Mesenchymal stem cell (in vitro differentiated cells and primary cell): ENCODE data around the gene ACSM4.

Experiments used
- DNase-seq: peaks from one replicate; pipeline ENCODE4 v3.0.0-alpha.2; 2013
- H2AFZ ChIP-seq: one replicate; pipeline ENCODE4 v1.6.1; 2013; ENCODE audit warnings: low read depth, mild to moderate bottlenecking, control low read depth, inconsistent platforms, low read length, moderate library complexity
- H2AK5ac ChIP-seq: 2 replicates; pipeline ENCODE4 v1.6.1; 2013; ENCODE audit warnings: low read length, moderate library complexity, mild to moderate bottlenecking, inconsistent platforms; ENCODE audit not compliant: severe bottlenecking
- H2BK120ac ChIP-seq: one replicate; pipeline ENCODE4 v1.6.1; 2013; ENCODE audit warnings: low read depth, mild to moderate bottlenecking, inconsistent platforms, low read length, moderate library complexity
- H2BK12ac ChIP-seq, 2 experiments: one replicate each; pipeline ENCODE4 v1.6.1; 2013; ENCODE audit warnings: inconsistent platforms in 2 of 2, low read length in 2 of 2, mild to moderate bottlenecking in 2 of 2, moderate library complexity in 2 of 2, control low read depth in 1 of 2
- H2BK15ac ChIP-seq: one replicate; pipeline ENCODE4 v1.6.1; 2013; ENCODE audit warnings: mild to moderate bottlenecking, low read depth, inconsistent platforms; ENCODE audit not compliant: poor library complexity, severe bottlenecking
- H2BK5ac ChIP-seq: 2 replicates; pipeline ENCODE4 v1.6.1; 2013; ENCODE audit warnings: low read depth, mild to moderate bottlenecking, low read length, control low read depth, inconsistent platforms; ENCODE audit not compliant: poor library complexity, severe bottlenecking
- H3K14ac ChIP-seq, 2 experiments: one replicate each; pipeline ENCODE4 v1.6.1; 2013; ENCODE audit warnings: inconsistent platforms in 2 of 2, low read length in 2 of 2, control low read depth in 1 of 2, mild to moderate bottlenecking in 1 of 2, moderate library complexity in 1 of 2
- H3K18ac ChIP-seq, 2 experiments: one replicate each; pipeline ENCODE4 v1.6.1; 2013; ENCODE audit warnings: inconsistent platforms in 2 of 2, low read length in 2 of 2, control low read depth in 1 of 2, low read depth in 1 of 2, mild to moderate bottlenecking in 1 of 2
- H3K23ac ChIP-seq, 2 experiments: one replicate each; pipeline ENCODE4 v1.6.1; 2013; ENCODE audit warnings: inconsistent platforms in 2 of 2, low read length in 2 of 2, mild to moderate bottlenecking in 2 of 2, moderate library complexity in 2 of 2, control low read depth in 1 of 2
- H3K27ac ChIP-seq: 2 replicates; pipeline ENCODE4 v1.5.1; 2013; ENCODE audit warnings: mild to moderate bottlenecking, moderate library complexity, low read length, control low read depth, inconsistent platforms; ENCODE audit not compliant: poor library complexity, severe bottlenecking
- H3K27me3 ChIP-seq, 2 experiments: 2 replicates each; pipeline versions ENCODE4 v1.6.1 to v1.7.0; 2013; ENCODE audit warnings: low read length in 2 of 2, mild to moderate bottlenecking in 2 of 2, moderate library complexity in 2 of 2, control low read depth in 1 of 2, inconsistent platforms in 1 of 2; ENCODE audit not compliant: control insufficient read depth in 1 of 2, insufficient read depth in 1 of 2
- H3K36me3 ChIP-seq, 2 experiments: 2 replicates each; pipeline versions ENCODE4 v1.6.1 to v1.7.0; 2013; ENCODE audit warnings: low read length in 2 of 2, control low read depth in 1 of 2, inconsistent platforms in 1 of 2, low read depth in 1 of 2, mild to moderate bottlenecking in 1 of 2; ENCODE audit not compliant: insufficient read depth in 2 of 2, control insufficient read depth in 1 of 2
- H3K4ac ChIP-seq, 2 experiments: one replicate each; pipeline ENCODE4 v1.6.1; 2013; ENCODE audit warnings: inconsistent platforms in 2 of 2, low read length in 2 of 2, mild to moderate bottlenecking in 2 of 2, moderate library complexity in 2 of 2, control low read depth in 1 of 2, low read depth in 1 of 2
- H3K4me1 ChIP-seq: 2 replicates; pipeline ENCODE4 v1.6.1; 2013; ENCODE audit warnings: low read depth, low read length, control low read depth; ENCODE audit not compliant: control insufficient read depth, insufficient read depth
- H3K4me2 ChIP-seq: 2 replicates; pipeline ENCODE4 v1.6.1; 2013; ENCODE audit warnings: low read length, mild to moderate bottlenecking, inconsistent platforms; ENCODE audit not compliant: poor library complexity, severe bottlenecking
- H3K4me3 ChIP-seq, 2 experiments: 2 replicates each; pipeline versions ENCODE4 v1.5.1 to v1.7.0; 2013; ENCODE audit warnings: low read length in 2 of 2, mild to moderate bottlenecking in 2 of 2, control low read depth in 1 of 2, low read depth in 1 of 2; ENCODE audit not compliant: insufficient read depth in 1 of 2
- H3K79me1 ChIP-seq: replicated peaks from 2 replicates; pipeline ENCODE4 v1.6.1; 2013; ENCODE audit warnings: mild to moderate bottlenecking, control low read depth, low read length, inconsistent platforms; ENCODE audit not compliant: poor library complexity, severe bottlenecking
- H3K9ac ChIP-seq: 2 replicates; pipeline ENCODE4 v1.7.0; 2013; ENCODE audit warnings: mild to moderate bottlenecking, low read length, moderate library complexity
- H3K9me3 ChIP-seq: 2 replicates; pipeline ENCODE4 v1.7.0; 2013; ENCODE audit warnings: mild to moderate bottlenecking, low read length; ENCODE audit not compliant: control insufficient read depth
- H4K8ac ChIP-seq: one replicate; pipeline ENCODE4 v1.6.1; 2013; ENCODE audit warnings: inconsistent platforms, mild to moderate bottlenecking, low read length, moderate library complexity
- H4K91ac ChIP-seq: one replicate; pipeline ENCODE4 v1.6.1; 2013; ENCODE audit warnings: mild to moderate bottlenecking, low read length, inconsistent platforms
- WGBS: methylation state at CpG from one replicate; pipeline ENCODE4 v1.1.7; 2013; ENCODE audit warnings: mixed read lengths; 5-methylcytosine and 5-hydroxymethylcytosine counted together

ACSM4 gene

DNA sequence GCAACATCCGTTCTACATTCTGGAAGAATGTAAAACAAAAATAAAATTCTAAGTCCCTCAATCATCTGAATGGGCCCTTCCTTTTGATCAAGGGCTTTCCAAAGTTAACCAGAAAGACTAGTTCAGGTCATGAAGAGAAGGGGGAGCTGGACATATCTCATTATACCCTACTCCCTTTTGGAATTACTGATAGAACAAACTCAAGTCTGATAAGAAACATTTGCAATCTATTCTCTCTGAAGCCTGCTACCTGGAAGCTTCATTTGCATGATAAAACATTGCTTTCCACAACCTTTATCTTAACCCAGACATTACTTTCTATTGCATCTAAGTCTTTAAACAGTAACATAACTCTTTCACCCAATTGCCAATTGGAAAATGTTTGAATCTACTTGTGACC is 8.3 kb upstream of the ACSM4 start:
- Histone ChIP-seq H4K91ac (no peak overlapping the region), H3K14ac (no peak overlapping the region), H3K4ac (no peak overlapping the region), H3K4me3 (no peak overlapping the region), H3K4me2 (no peak overlapping the region), H3K4me1 (no peaks in the 10 kb centered on the region), H3K27ac (no peak overlapping the region), H4K8ac (no peak overlapping the region), H3K9me3 (peaks cover 6% of the 10 kb centered on the region), H2BK120ac (no peak overlapping the region), H2BK12ac (no peak overlapping the region), H3K79me1 (no peaks in the 10 kb centered on the region), H2BK15ac (no peak overlapping the region), H2AFZ (no peak overlapping the region), H3K36me3 (no peaks in the 10 kb centered on the region), H3K9ac (no peak overlapping the region), H3K27me3 (peaks cover 0 to 3% of the 10 kb centered on the region in 2 experiments), H3K18ac (no peak overlapping the region), H2BK5ac (no peak overlapping the region), H2AK5ac (no peak overlapping the region), H3K23ac (no peak overlapping the region)
- no peak for DNase-seq
- WGBS, result 80% methylated on average over 1 of the region's 1 CpG

DNA sequence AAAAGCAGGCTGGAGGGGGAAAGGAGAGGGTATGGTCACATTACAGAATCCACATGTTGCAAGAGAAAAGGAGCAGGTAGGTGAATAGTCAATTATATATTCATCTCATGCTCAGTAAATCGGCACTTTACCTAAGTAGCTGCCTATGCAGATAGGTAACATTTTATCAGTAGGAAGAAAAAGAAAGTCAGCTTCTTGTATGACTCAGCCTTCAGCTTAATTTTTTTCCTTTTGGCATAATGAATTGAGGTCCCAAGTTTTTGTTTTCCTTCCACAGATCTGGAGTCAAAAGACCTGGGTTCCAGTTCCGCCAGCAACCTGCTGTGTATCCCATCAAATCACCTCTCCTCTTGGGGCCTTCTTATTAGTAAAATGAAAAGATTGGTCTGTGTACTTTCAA is 6.0 kb upstream of the ACSM4 start:
- Histone ChIP-seq H2AFZ (no peak overlapping the region), H3K14ac (no peak overlapping the region), H2BK120ac (no peak overlapping the region), H3K4me2 (no peak overlapping the region), H3K23ac (no peak overlapping the region), H3K4ac (no peak overlapping the region), H4K8ac (no peak overlapping the region), H2BK15ac (no peak overlapping the region), H3K27ac (no peak overlapping the region), H3K9ac (no peak overlapping the region), H3K18ac (no peak overlapping the region), H3K79me1 (no peaks in the 10 kb centered on the region), H4K91ac (no peak overlapping the region), H2AK5ac (no peak overlapping the region), H2BK5ac (no peak overlapping the region), H3K4me1 (no peaks in the 10 kb centered on the region), H3K27me3 (peaks cover 0 to 3% of the 10 kb centered on the region in 2 experiments), H2BK12ac (no peak overlapping the region), H3K9me3 (no peaks in the 10 kb centered on the region), H3K4me3 (no peak overlapping the region), H3K36me3 (no peaks in the 10 kb centered on the region)
- no peak for DNase-seq
- 86% methylated on average over 1 of the region's 2 CpGs for WGBS

DNA sequence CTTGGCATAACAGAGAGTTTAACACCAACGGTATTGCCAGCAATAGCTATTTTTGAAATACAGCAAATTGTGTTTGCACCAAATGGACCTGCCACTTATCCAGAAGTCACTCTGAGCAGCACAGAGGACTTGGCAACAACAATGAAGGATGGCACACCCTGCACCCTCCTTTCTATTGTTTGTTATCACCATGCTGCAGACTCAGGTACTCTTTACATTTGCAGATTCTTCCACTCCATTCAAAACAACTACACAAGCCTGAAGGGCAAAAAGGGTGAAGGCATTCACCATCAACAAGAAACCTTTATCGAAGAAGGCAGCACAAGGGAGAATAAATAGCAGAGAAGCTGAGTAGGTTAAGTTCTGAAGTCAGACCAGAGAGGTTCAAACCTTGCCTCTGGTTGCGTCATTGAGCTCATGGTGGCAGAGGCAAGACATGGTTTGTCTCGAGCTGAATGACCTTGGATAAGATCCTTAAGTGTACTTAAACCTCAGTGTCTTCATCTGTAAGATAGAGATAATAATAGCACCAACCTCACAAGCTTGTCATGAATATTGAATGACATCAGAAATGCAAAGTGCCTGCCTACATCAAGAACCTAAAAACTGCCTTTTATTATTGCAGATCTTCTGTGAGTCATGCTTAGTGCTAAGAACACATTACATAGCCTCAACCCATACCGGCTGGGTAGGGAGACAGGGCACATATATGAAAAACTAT is 1.4 kb upstream of the ACSM4 start:
- Histone ChIP-seq H3K4me2 (no peak overlapping the region), H3K79me1 (no peaks in the 10 kb centered on the region)
- no peak for DNase-seq

DNA sequence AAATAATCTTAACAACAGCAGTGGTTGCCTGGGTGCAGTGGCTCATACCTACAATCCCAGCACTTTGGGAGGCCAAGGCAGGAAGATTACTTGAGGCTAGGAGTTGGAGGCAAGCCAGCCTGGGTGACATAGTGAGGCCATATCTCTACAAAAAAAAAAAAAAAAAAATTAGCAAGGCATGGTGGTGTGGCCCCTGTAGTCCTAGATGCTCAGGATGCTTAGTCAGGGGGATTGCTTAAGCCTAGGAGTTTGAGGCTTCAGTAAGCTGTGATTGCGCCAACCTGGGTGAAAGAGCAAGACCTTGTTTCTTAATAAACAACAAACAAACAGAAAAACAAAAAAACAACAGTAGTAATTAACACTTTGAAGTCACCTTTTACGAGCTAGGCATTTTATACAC is 642 bp upstream of the ACSM4 start:
- Histone ChIP-seq H3K36me3 (no peaks in the 10 kb centered on the region), H2BK12ac (no peak overlapping the region), H3K14ac (no peak overlapping the region), H3K23ac (no peak overlapping the region), H3K9ac (no peak overlapping the region), H2BK5ac (no peak overlapping the region), H3K4me1 (no peaks in the 10 kb centered on the region), H3K4me2 (no peak overlapping the region), H3K27ac (no peak overlapping the region), H3K4me3 (no peak overlapping the region), H3K27me3 (peaks cover 0 to 4% of the 10 kb centered on the region in 2 experiments), H2AK5ac (no peak overlapping the region), H3K4ac (no peak overlapping the region), H4K91ac (no peak overlapping the region), H2BK15ac (no peak overlapping the region), H3K18ac (no peak overlapping the region), H4K8ac (no peak overlapping the region), H2BK120ac (no peak overlapping the region), H2AFZ (no peak overlapping the region), H3K79me1 (no peaks in the 10 kb centered on the region), H3K9me3 (no peaks in the 10 kb centered on the region)
- no peak for DNase-seq
- 80% methylated on average over 1 of the region's 2 CpGs for WGBS

More for the DNA sequence above, 1.4 kb upstream of the ACSM4 start:
- Histone ChIP-seq H3K23ac (no peak overlapping the region), H2BK5ac (no peak overlapping the region), H3K27ac (no peak overlapping the region), H4K8ac (no peak overlapping the region), H3K14ac (no peak overlapping the region), H3K36me3 (no peaks in the 10 kb centered on the region), H2BK12ac (no peak overlapping the region), H3K4me3 (no peak overlapping the region), H3K4me1 (no peaks in the 10 kb centered on the region), H3K18ac (no peak overlapping the region), H2BK15ac (no peak overlapping the region), H2AK5ac (no peak overlapping the region), H3K4ac (no peak overlapping the region), H4K91ac (no peak overlapping the region), H3K27me3 (peaks cover 0 to 5% of the 10 kb centered on the region in 2 experiments), H2AFZ (no peak overlapping the region), H2BK120ac (no peak overlapping the region), H3K9me3 (no peaks in the 10 kb centered on the region), H3K9ac (no peak overlapping the region)
- 90% methylated on average over 3 of the region's 5 CpGs for WGBS
